HepG2 (cell line): ENCODE results near the gene FAM228B.

Experiments
- CTCF ChIP-seq: sonication (generic); formaldehyde crosslinking; IDR thresholded peaks from 2 replicates; pipeline ENCODE4 v1.5.0; 2020; ENCODE audit warnings: mild to moderate bottlenecking, missing genetic modification reagents, moderate library complexity
- DNMT1 ChIP-seq: sonication (generic); formaldehyde crosslinking; IDR thresholded peaks from 2 replicates; pipeline ENCODE4 v1.5.1; 2020; ENCODE audit warnings: mild to moderate bottlenecking, missing genetic modification reagents
- ELF4 ChIP-seq: sonication (generic); formaldehyde crosslinking; IDR thresholded peaks from 2 replicates; pipeline ENCODE4 v1.5.0; 2020; ENCODE audit warnings: missing genetic modification reagents, mild to moderate bottlenecking, moderate library complexity, borderline replicate concordance
- FOSL2 ChIP-seq: sonication (generic); formaldehyde crosslinking; IDR thresholded peaks from 2 replicates; pipeline ENCODE4 v1.4.0; 2020; ENCODE audit warnings: missing genetic modification reagents
- MAX ChIP-seq: IDR thresholded peaks from 2 replicates; pipeline ENCODE4 v1.6.1; 2012; ENCODE audit warnings: inconsistent platforms
- MIER2 ChIP-seq: IDR thresholded peaks from 2 replicates; pipeline ENCODE4 v1.6.1; 2016; ENCODE audit warnings: missing biosample characterization, missing genetic modification reagents
- MLX ChIP-seq: IDR thresholded peaks from 2 replicates; pipeline ENCODE4 v1.6.1; 2016
- POLR2A ChIP-seq, 2 experiments: IDR thresholded peaks; 2 replicates each; pipeline ENCODE4 v1.6.1; 2011; ENCODE audit warnings: low read depth in 2 of 2, low read length in 2 of 2, mild to moderate bottlenecking in 1 of 2, moderate library complexity in 1 of 2; ENCODE audit not compliant: insufficient read depth in 1 of 2
- SNRNP70 ChIP-seq: fragments of 200-400 bp; formaldehyde crosslinking; IDR thresholded peaks from 2 replicates; pipeline ENCODE4 v1.6.1; 2017; ENCODE audit warnings: mild to moderate bottlenecking, low read depth, low read length, moderate library complexity
- SUZ12 ChIP-seq: fragments of 150-350 bp; IDR thresholded peaks from 2 replicates; pipeline ENCODE4 v1.6.1; 2014; ENCODE audit warnings: low read depth, low read length
- TCF7L2 ChIP-seq: IDR thresholded peaks from 2 replicates; pipeline ENCODE4 v1.6.1; 2011; ENCODE audit warnings: mild to moderate bottlenecking, low read depth, low read length, moderate library complexity
- YY1 ChIP-seq: IDR thresholded peaks from 2 replicates; pipeline ENCODE4 v1.6.1; 2011; ENCODE audit warnings: low read length, low read depth, moderate library complexity, mild to moderate bottlenecking; ENCODE audit not compliant: insufficient read depth, insufficient replicate concordance
- ZBTB7A ChIP-seq: sonication (generic); formaldehyde crosslinking; IDR thresholded peaks from 2 replicates; pipeline ENCODE4 v1.8.0; 2022; ENCODE audit warnings: mild to moderate bottlenecking, missing genetic modification reagents

- TF ChIP-seq ELF4, result no peak
- no peak for TF ChIP-seq MLX (CRISPR knock-in tag)
- no peak for TF ChIP-seq POLR2A (IDR thresholded peaks at IDR 0.05; ENCODE audit: insufficient read depth in 1 of 2, low read depth in 2 of 2, low read length in 2 of 2)
- no peak for TF ChIP-seq DNMT1 (CRISPR knock-in tag)
- no peak for TF ChIP-seq FOSL2 (CRISPR knock-in tag)
- no peak for TF ChIP-seq SUZ12
- TF ChIP-seq YY1, result no peak
- TF ChIP-seq MAX, result no peak
- TF ChIP-seq CTCF (CRISPR knock-in tag), result no peak
- no peak for TF ChIP-seq TCF7L2
- TF ChIP-seq MIER2 (CRISPR knock-in tag), result no peak
- no peak for TF ChIP-seq ZBTB7A (CRISPR knock-in tag)
- TF ChIP-seq SNRNP70, result no peak
Measured at GRCh38 chr2:24191848-24192247, 68.6 kb downstream of the FAM228B start.
